K562 (cell line): ENCODE data around the gene TMTC4.

Experiments
- CBX5 ChIP-seq: IDR thresholded peaks from 2 replicates; pipeline ENCODE4 v1.6.1; 2014; ENCODE audit warnings: low read depth, borderline replicate concordance
- CHD2 ChIP-seq: IDR thresholded peaks from 2 replicates; pipeline ENCODE4 v1.6.1; 2011; ENCODE audit warnings: low read depth, low read length
- CREB5 ChIP-seq: fragments of 250-450 bp; sonication (Bioruptor Pico); IDR thresholded peaks from 2 replicates; pipeline ENCODE4 v1.5.0; 2020; ENCODE audit warnings: mild to moderate bottlenecking
- CTCF ChIP-seq, 3 experiments: IDR thresholded peaks in 2 of 3; conservative IDR thresholded peaks in 1 of 3; 2 replicates each; pipeline ENCODE4 v1.5.1; 2011 to 2012; ENCODE audit warnings: low read length in 3 of 3, mild to moderate bottlenecking in 3 of 3, control low read depth in 2 of 3, improper control_type of control experiment in 1 of 3, inconsistent platforms in 1 of 3, low read depth in 1 of 3, mixed read lengths in 1 of 3, moderate library complexity in 1 of 3; ENCODE audit not compliant: insufficient read depth in 2 of 3
- EZH2 ChIP-seq: IDR thresholded peaks from 2 replicates; pipeline ENCODE4 v1.6.1; 2012; ENCODE audit warnings: low read depth, mild to moderate bottlenecking, inconsistent platforms, low read length, borderline replicate concordance
- MAFF ChIP-seq: IDR thresholded peaks from 2 replicates; pipeline ENCODE4 v1.6.1; 2012; ENCODE audit warnings: low read length, improper control_type of control experiment
- PCBP2 ChIP-seq: fragments of 200-400 bp; formaldehyde crosslinking; IDR thresholded peaks from 2 replicates; pipeline ENCODE4 v1.6.1; 2018; ENCODE audit warnings: low read length, low read depth, mild to moderate bottlenecking, moderate library complexity; ENCODE audit not compliant: poor library complexity, severe bottlenecking
- POLR2A ChIP-seq: fragments of 450-650 bp; conservative IDR thresholded peaks from 2 replicates; pipeline ENCODE4 v1.6.1; 2016
- POLR2AphosphoS5 ChIP-seq: IDR thresholded peaks from 2 replicates; pipeline ENCODE4 v1.6.1; 2011; ENCODE audit warnings: mild to moderate bottlenecking, low read depth, low read length, moderate library complexity; ENCODE audit not compliant: control insufficient read depth, insufficient read depth
- REST ChIP-seq, 2 experiments: fragments of 450-650 bp; formaldehyde crosslinking in 1 of 2; IDR thresholded peaks; 2 replicates each; pipeline versions ENCODE4 v1.4.0 to v1.6.1; 2014 to 2020; ENCODE audit warnings: mild to moderate bottlenecking in 2 of 2, borderline replicate concordance in 1 of 2, low read depth in 1 of 2
- SP2 ChIP-seq: IDR thresholded peaks from 2 replicates; pipeline ENCODE4 v1.6.1; 2011; ENCODE audit warnings: mild to moderate bottlenecking, low read depth, low read length, moderate library complexity; ENCODE audit not compliant: poor library complexity, severe bottlenecking; ENCODE audit errors: extremely low read depth
- ZBTB7A ChIP-seq: IDR thresholded peaks from 2 replicates; pipeline ENCODE4 v1.6.1; 2011; ENCODE audit warnings: low read depth, mild to moderate bottlenecking, low read length, moderate library complexity, borderline replicate concordance; ENCODE audit not compliant: control insufficient read depth
- ZNF609 ChIP-seq: sonication (generic); formaldehyde crosslinking; IDR thresholded peaks from 2 replicates; pipeline ENCODE4 v1.8.1; 2023; ENCODE audit warnings: missing genetic modification reagents, mild to moderate bottlenecking, borderline replicate concordance
- ZSCAN29 ChIP-seq: fragments of 450-650 bp; IDR thresholded peaks from 2 replicates; pipeline ENCODE4 v1.6.1; 2017

- TF ChIP-seq ZNF609 (CRISPR knock-in tag), result no peak
- TF ChIP-seq CBX5, result no peak
- TF ChIP-seq ZSCAN29, result no peak
- TF ChIP-seq CHD2, result no peak
- no peak for TF ChIP-seq PCBP2
- TF ChIP-seq MAFF, result no peak
- no peak for TF ChIP-seq POLR2A
- TF ChIP-seq CTCF (IDR thresholded peaks at IDR 0.05 in 2 of 3, conservative IDR thresholded peaks at IDR 0.05 in 1 of 3; ENCODE audit: insufficient read depth in 2 of 3, low read depth in 1 of 3, low read length in 3 of 3), result no peak
- TF ChIP-seq CREB5, result no peak
- no peak for TF ChIP-seq SP2
- TF ChIP-seq ZBTB7A, result no peak
- no peak for TF ChIP-seq EZH2
- TF ChIP-seq REST (IDR thresholded peaks at IDR 0.05; ENCODE audit: borderline replicate concordance), result no peak
- TF ChIP-seq REST (CRISPR knock-in tag; IDR thresholded peaks at IDR 0.05; ENCODE audit: low read depth), result no peak
- no peak for TF ChIP-seq POLR2AphosphoS5
These were observed 6.2 kb downstream of the TMTC4 start for GRCh38 chr13:100668408-100668807.
